ENCODE measurements around the gene PIGH. TPM values are rescaled to one million over a fixed set of nuclear protein-coding genes. Genes with fewer than 3 reads are reported as not detected.
"Not testable (repeated sequence)": the region's sequence is repeated elsewhere in the genome, so short reads cannot be mapped to it uniquely, and the experiment has no call there.

The PIGH gene
- total RNA-seq: 10 to 100 TPM; 15.4 to 17.3 TPM
- long read RNA-seq, donor 1, transcript PIGH-201 (4 exons, 1,420 nt): major isoform, 6 of 10 reads
- long read RNA-seq, donor 1, partial matches to known transcripts: 0 of 10 reads
- long read RNA-seq, donor 1, other reads (novel, unspliced or antisense): 2 of 10 reads
- long read RNA-seq, donor 2, transcript PIGH-202 (4 exons, 594 nt): minor isoform, 5 of 75 reads
- long read RNA-seq, donor 2, transcript PIGH-201 (4 exons, 1,420 nt): major isoform, 52 of 75 reads
- long read RNA-seq, donor 2, partial matches to known transcripts: 0 of 75 reads
- long read RNA-seq, donor 2, other reads (novel, unspliced or antisense): 15 of 75 reads

- DNase-seq (ENCODE audit: low spot score): peak; percentile 97
- intact Hi-C loops (cut with DNase I): no loop called here
Observed at GRCh38 chr14:67599698-67600561, at the start of gene PIGH. PIGH (minus strand) TSS chr14:67600268; CDS start chr14:67600203, 65 bp downstream.

DNA sequence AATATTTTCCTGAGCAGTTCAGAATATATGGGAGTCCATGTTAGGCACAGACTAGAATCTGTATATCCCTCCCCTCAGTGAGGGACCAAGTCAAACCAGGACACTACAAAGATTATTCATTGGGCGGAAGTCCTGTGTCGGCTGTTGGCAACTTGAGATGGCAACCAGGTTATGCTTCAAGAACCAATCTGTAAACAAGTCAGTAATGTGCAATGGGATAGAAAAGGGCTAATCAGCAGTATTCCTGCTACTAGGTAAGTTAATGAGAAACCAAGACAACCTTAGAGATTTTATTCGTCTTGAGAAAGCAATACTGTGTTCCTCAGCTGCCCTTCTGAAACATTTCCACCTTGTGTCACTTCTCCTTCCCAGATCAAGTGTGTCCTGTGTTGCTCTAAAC lies 46.1 kb upstream of the PIGH start:
- no peak for DNase-seq (ENCODE audit: low spot score)
- intact Hi-C loops (cut with DNase I): no loop called here

DNA sequence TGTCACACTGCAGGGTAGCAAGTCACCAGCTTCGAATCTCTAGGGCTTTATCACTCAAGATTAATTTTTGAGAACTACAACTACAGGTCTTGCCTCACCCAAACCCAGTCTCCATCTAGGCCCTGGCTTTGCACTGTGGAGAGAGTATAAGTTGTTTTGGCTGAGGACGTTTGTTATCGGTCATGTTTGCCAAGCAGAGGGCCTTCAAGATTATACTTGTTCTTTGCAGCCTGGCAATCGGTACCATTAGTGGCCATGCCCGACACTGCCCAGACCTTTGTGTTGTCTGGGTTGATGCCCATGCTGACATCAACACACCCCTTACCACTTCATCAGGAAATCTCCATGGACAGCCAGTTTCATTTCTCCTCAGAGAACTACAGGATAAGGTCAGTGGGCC lies 45.3 kb upstream of the PIGH start:
- DNase-seq (ENCODE audit: low spot score): no peak
- intact Hi-C loops (cut with DNase I): no loop called here

GRCh38 chr14:67644428-67644827 lies 44.4 kb upstream of the PIGH start:
- intact Hi-C loops (cut with DNase I): no loop called here

GRCh38 chr14:67643713-67644112 lies 43.6 kb upstream of the PIGH start:
- DNase-seq (ENCODE audit: low spot score): no peak
- intact Hi-C loops (cut with DNase I): no loop called here

More at GRCh38 chr14:67644428-67644827, 44.4 kb upstream of the PIGH start:
- DNase-seq (ENCODE audit: low spot score): no peak

GRCh38 chr14:67641902-67642749 lies 42.1 kb upstream of the PIGH start:
- intact Hi-C loops (cut with DNase I): no loop called here
- no peak for DNase-seq (ENCODE audit: low spot score)

GRCh38 chr14:67641480-67641879 lies 41.4 kb upstream of the PIGH start:
- no peak for DNase-seq (ENCODE audit: low spot score)
- intact Hi-C loops (cut with DNase I): no loop called here

DNA sequence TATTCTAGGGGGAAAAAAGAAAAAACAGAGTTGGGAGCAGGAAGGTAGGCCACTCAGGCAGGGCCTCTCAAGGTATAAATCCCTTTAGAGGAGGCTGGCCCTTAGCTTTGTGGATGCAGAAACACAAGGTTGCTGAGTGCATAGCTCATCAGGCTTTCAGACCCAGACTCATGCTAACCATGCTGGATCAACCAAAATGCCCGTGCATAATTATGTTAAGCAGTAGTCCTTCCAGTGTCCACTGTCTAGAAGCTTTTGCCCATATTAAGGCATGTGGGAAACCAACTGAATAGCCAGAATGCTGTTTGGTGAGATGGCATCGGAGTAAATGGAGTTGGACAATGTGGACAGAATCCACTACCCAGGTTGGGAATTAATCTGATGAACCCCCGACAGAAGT lies 38.6 kb upstream of the PIGH start:
- no peak for DNase-seq (ENCODE audit: low spot score)
- intact Hi-C loops (cut with DNase I): no loop called here

GRCh38 chr14:67636361-67636919 lies 36.4 kb upstream of the PIGH start:
- intact Hi-C loops (cut with DNase I): no loop called here
- no peak for DNase-seq (ENCODE audit: low spot score)

- no peak for DNase-seq (ENCODE audit: low spot score)
- intact Hi-C loops (cut with DNase I): no loop called here
Observed at GRCh38 chr14:67633451-67634147, 33.5 kb upstream of the PIGH start.

DNA sequence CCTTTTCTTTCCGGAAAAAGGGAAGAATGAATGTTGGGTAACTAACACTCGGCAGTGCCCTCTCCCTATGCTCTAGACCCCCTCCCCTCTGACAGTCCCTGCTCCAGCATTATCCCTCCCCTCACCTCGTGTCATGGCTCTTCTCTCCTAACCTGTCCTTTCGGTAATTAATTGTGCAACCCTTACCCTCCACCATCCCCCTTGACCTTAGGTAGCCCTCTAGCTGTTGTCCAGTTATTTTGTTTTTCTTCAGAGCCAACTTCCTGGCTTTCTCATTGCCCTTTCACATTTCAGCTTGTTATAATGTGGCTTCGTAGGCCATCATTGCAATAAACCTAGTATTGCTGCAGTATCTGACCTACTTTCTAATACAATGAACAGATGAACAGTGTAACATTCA lies 30.9 kb upstream of the PIGH start:
- DNase-seq (ENCODE audit: low spot score): no peak
- intact Hi-C loops (cut with DNase I): no loop called here

DNA sequence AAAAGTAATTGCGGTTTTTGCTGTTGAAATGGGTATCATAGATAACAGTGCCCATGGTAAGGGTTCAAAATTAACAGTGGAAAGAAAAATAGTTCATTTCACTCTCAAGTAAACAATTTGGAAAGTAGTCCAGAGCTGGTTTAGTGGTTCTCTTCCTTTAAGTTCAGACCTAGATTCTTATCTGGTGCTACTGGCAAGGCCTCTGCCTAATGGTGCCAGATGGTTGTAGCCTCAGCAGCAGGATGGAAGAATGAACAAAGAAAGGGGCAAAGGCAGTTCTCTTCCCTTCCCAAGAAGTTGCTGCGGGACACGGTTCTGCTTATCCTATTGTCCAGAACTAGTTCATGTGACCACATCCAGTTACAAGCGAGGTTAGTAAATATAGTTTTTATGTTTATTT lies 30.1 kb upstream of the PIGH start:
- DNase-seq (ENCODE audit: low spot score): no peak
- intact Hi-C loops (cut with DNase I): no loop called here

DNA sequence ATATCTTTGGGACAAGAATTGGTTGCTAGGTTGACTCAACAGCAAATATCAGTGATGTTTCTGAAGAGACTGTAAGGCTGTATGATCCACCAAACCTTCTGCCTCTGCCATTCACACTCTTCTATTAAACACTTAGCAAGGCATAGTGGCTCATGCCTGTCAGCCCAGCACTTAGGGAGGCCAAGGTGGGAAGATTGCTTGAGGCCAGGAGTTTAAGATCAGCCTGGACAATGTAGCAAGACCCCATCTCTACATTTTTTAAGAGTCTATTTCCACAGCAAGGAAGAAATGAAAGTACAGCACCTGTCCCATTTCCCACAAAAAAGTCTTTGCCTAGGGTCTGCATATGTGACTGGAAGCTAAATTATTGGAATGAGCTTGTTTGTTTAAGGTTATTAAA lies 27.5 kb upstream of the PIGH start:
- no peak for DNase-seq (ENCODE audit: low spot score)
- intact Hi-C loops (cut with DNase I): no loop called here

DNA sequence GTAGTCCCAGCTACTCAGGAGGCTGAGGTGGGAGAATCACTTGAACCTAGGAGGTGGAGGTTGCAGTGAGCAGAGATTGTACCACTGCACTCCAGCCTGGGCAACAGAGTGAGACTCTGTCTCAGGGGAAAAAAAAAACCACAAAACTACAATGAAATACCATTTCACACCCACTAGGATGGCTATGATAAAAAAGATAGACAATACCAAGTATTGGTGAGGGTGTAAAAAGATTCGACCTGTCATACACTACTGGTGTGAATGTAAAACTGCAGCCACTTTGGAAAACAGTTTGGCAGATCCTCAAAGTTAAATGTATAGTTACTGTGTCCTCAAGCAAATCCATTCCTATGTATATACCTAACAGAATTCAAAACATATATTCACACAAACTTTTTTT lies 26.1 kb upstream of the PIGH start:
- intact Hi-C loops (cut with DNase I); DNase-seq (ENCODE audit: low spot score): not testable (repeated sequence)

DNA sequence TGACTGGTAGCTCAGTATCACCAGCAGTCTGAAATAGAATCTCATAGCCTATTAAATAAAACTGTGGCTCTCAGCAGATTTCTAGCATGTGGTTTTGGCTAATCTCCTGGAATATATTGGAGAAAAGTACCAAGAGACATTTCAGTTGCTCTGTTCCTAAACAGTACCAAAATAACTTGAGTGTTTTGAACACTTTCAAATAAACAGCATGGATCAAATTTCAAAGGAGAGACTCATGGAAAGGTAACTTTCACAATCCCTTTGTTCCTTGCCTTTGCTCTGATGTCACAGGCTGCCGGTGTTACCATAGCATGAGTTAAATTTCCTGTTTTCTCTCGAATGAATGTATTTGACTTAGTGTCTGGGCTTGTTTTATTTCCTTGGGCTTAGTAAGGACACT lies 23.0 kb upstream of the PIGH start:
- no peak for DNase-seq (ENCODE audit: low spot score)
- intact Hi-C loops (cut with DNase I): loop anchor here in 1 of 2 donors (5.0 kb wide), 1 partner anchor 44 kb away; no protein-coding TSS in a partner anchor

- no peak for DNase-seq (ENCODE audit: low spot score)
- intact Hi-C loops (cut with DNase I): loop anchor here in 1 of 2 donors (5.0 kb wide), 1 partner anchor 45 kb away; no protein-coding TSS in a partner anchor
Observed at GRCh38 chr14:67622675-67623074, 22.6 kb upstream of the PIGH start.

- no peak for DNase-seq (ENCODE audit: low spot score)
Observed at GRCh38 chr14:67620217-67620785, 20.2 kb upstream of the PIGH start.

More at GRCh38 chr14:67620217-67620785, 20.2 kb upstream of the PIGH start:
- intact Hi-C loops (cut with DNase I): loop anchor here in 1 of 2 donors (5.0 kb wide), 1 partner anchor 47 kb away; no protein-coding TSS in a partner anchor

All from posterior vena cava (tissue), 2 donors.